HUES6 (cell line): Measurements from ENCODE around the gene GUCD1.
"Not testable (repeated sequence)": the region's sequence is repeated elsewhere in the genome, so short reads cannot be mapped to it uniquely, and the experiment has no call there.

Experiments used
- H3K27ac ChIP-seq: 2 replicates; pipeline ENCODE4 v1.7.0; 2013; ENCODE audit warnings: low read depth, mild to moderate bottlenecking, low read length, inconsistent platforms
- H3K27me3 ChIP-seq: 2 replicates; pipeline ENCODE4 v1.6.1; 2013; ENCODE audit warnings: low read length; ENCODE audit not compliant: control insufficient read depth, insufficient read depth
- H3K36me3 ChIP-seq: 2 replicates; pipeline ENCODE4 v1.6.1; 2013; ENCODE audit warnings: low read length; ENCODE audit not compliant: control insufficient read depth, insufficient read depth
- H3K4me1 ChIP-seq: 2 replicates; pipeline ENCODE4 v1.6.1; 2013; ENCODE audit warnings: low read length; ENCODE audit not compliant: control insufficient read depth, insufficient read depth
- H3K4me3 ChIP-seq: 2 replicates; pipeline ENCODE4 v1.5.1; 2013; ENCODE audit warnings: low read depth, low read length
- H3K9ac ChIP-seq: one replicate; pipeline ENCODE4 v1.6.1; 2013; ENCODE audit warnings: mild to moderate bottlenecking, low read length
- H3K9me3 ChIP-seq: 2 replicates; pipeline ENCODE4 v1.6.1; 2013; ENCODE audit warnings: low read depth, low read length; ENCODE audit not compliant: control insufficient read depth, insufficient read depth

The GUCD1 gene

GRCh38 chr22:24541681-24542515 is 13.0 kb downstream of the GUCD1 start:
- Histone ChIP-seq H3K36me3 (peaks cover 67% of the 10 kb centered on the region), H3K27ac (no peak overlapping the region), H3K4me1 (no peaks in the 10 kb centered on the region), H3K27me3 (no peaks in the 10 kb centered on the region), H3K4me3 (no peak overlapping the region), H3K9me3 (no peaks in the 10 kb centered on the region), H3K9ac (no peak overlapping the region)

GRCh38 chr22:24540470-24540869 is 14.5 kb downstream of the GUCD1 start:
- Histone ChIP-seq H3K27me3 (no peaks in the 10 kb centered on the region), H3K4me3 (no peak overlapping the region), H3K36me3 (peaks cover 58% of the 10 kb centered on the region), H3K4me1 (no peaks in the 10 kb centered on the region), H3K9ac (no peak overlapping the region), H3K27ac (no peak overlapping the region), H3K9me3 (no peaks in the 10 kb centered on the region)

GRCh38 chr22:24536089-24536488 is 18.8 kb downstream of the GUCD1 start:
- Histone ChIP-seq H3K27ac (no peak overlapping the region), H3K9me3 (no peaks in the 10 kb centered on the region), H3K9ac (no peak overlapping the region), H3K4me1 (no peaks in the 10 kb centered on the region), H3K27me3 (no peaks in the 10 kb centered on the region), H3K4me3 (no peak overlapping the region), H3K36me3 (peaks cover 17% of the 10 kb centered on the region)

GRCh38 chr22:24535348-24535747 is 19.6 kb downstream of the GUCD1 start:
- H3K9ac ChIP-seq = no peak overlapping the region
- no peak overlapping the region for H3K27ac ChIP-seq
- H3K27me3 ChIP-seq = no peaks in the 10 kb centered on the region
- no peaks in the 10 kb centered on the region for H3K4me1 ChIP-seq
- H3K9me3 ChIP-seq = no peaks in the 10 kb centered on the region
- H3K4me3 ChIP-seq = no peak overlapping the region
- H3K36me3 ChIP-seq = peaks cover 10% of the 10 kb centered on the region

- Histone ChIP-seq H3K27me3 (no peaks in the 10 kb centered on the region), H3K27ac (no peak overlapping the region), H3K4me3 (no peak overlapping the region)
These were observed 22.9 kb downstream of the GUCD1 start for GRCh38 chr22:24532075-24532474.

GRCh38 chr22:24530968-24531367 is 24.0 kb downstream of the GUCD1 start:
- not testable (repeated sequence) for H3K4me3 ChIP-seq, H3K27ac ChIP-seq, H3K36me3 ChIP-seq, H3K27me3 ChIP-seq, H3K4me1 ChIP-seq, H3K9me3 ChIP-seq, H3K9ac ChIP-seq

More at GRCh38 chr22:24532075-24532474, 22.9 kb downstream of the GUCD1 start:
- H3K9ac ChIP-seq = no peak overlapping the region
- no peaks in the 10 kb centered on the region for H3K4me1 ChIP-seq
- no peaks in the 10 kb centered on the region for H3K9me3 ChIP-seq
- H3K36me3 ChIP-seq = no peaks in the 10 kb centered on the region

- H3K36me3 ChIP-seq = no peaks in the 10 kb centered on the region
- no peak overlapping the region for H3K9ac ChIP-seq
- no peaks in the 10 kb centered on the region for H3K27me3 ChIP-seq
- H3K27ac ChIP-seq = no peak overlapping the region
- H3K4me1 ChIP-seq = no peaks in the 10 kb centered on the region
- H3K4me3 ChIP-seq = no peak overlapping the region
- H3K9me3 ChIP-seq = no peaks in the 10 kb centered on the region
These were observed 25.0 kb downstream of the GUCD1 start for GRCh38 chr22:24529898-24530297.

- H3K27me3 ChIP-seq = no peaks in the 10 kb centered on the region
- H3K4me1 ChIP-seq = peaks cover 7% of the 10 kb centered on the region
- H3K9ac ChIP-seq = no peak overlapping the region
- H3K27ac ChIP-seq = no peak overlapping the region
- no peak overlapping the region for H3K4me3 ChIP-seq
- H3K9me3 ChIP-seq = no peaks in the 10 kb centered on the region
- H3K36me3 ChIP-seq = no peaks in the 10 kb centered on the region
These were observed 28.7 kb downstream of the GUCD1 start for GRCh38 chr22:24526191-24526590.

GRCh38 chr22:24525416-24526037 is 29.4 kb downstream of the GUCD1 start:
- Histone ChIP-seq H3K27ac (no peak overlapping the region), H3K9ac (no peak overlapping the region), H3K27me3 (no peaks in the 10 kb centered on the region), H3K4me3 (no peak overlapping the region), H3K36me3 (no peaks in the 10 kb centered on the region), H3K9me3 (no peaks in the 10 kb centered on the region), H3K4me1 (peaks cover 7% of the 10 kb centered on the region)

- H3K4me1 ChIP-seq = peaks cover 7% of the 10 kb centered on the region
These were observed 31.1 kb downstream of the GUCD1 start for GRCh38 chr22:24523873-24524272.

GRCh38 chr22:24521791-24522245 is 33.1 kb downstream of the GUCD1 start:
- no peaks in the 10 kb centered on the region for H3K9me3 ChIP-seq
- H3K4me1 ChIP-seq = peaks cover 10% of the 10 kb centered on the region
- H3K36me3 ChIP-seq = no peaks in the 10 kb centered on the region
- H3K9ac ChIP-seq = no peak overlapping the region
- H3K27me3 ChIP-seq = no peaks in the 10 kb centered on the region
- no peak overlapping the region for H3K4me3 ChIP-seq
- H3K27ac ChIP-seq = no peak overlapping the region

More at GRCh38 chr22:24523873-24524272, 31.1 kb downstream of the GUCD1 start:
- H3K4me3 ChIP-seq = no peak overlapping the region
- H3K27ac ChIP-seq = no peak overlapping the region
- H3K36me3 ChIP-seq = no peaks in the 10 kb centered on the region
- H3K9ac ChIP-seq = no peak overlapping the region
- H3K9me3 ChIP-seq = no peaks in the 10 kb centered on the region
- H3K27me3 ChIP-seq = no peaks in the 10 kb centered on the region
